NCI-H2081 treated with DMSO at 0.1 percent for 48 hours (cell line): ENCODE data around the gene SMPD2.

Source experiments
- DNase-seq: peaks from one replicate; lab custom pipeline; 2025; lab: John Stamatoyannopoulos, UW

Gene SMPD2

GRCh38 chr6:109485266-109485935, 44.9 kb downstream of the SMPD2 start:
- DNase-seq: no peak

- DNase-seq: no peak
Observed at GRCh38 chr6:109486068-109486467, 45.5 kb downstream of the SMPD2 start.

GRCh38 chr6:109488001-109488400, 47.5 kb downstream of the SMPD2 start:
- DNase-seq: no peak

GRCh38 chr6:109490713-109491112, 50.2 kb downstream of the SMPD2 start:
- DNase-seq: no peak

GRCh38 chr6:109491207-109491938, 50.8 kb downstream of the SMPD2 start:
- no peak for DNase-seq
